Aorta (tissue), 5 donors: ENCODE data around the gene TGFB2. TPM values are rescaled to one million over a fixed set of nuclear protein-coding genes. Genes with fewer than 3 reads are reported as not detected.

Experiments
- ATAC-seq: fragments of 200-7000 bp; cut with Tn5 transposase; one replicate; pipeline ENCODE4 v1.9.1; 2022; ENCODE audit warnings: moderate library complexity; ENCODE audit not compliant: low FRiP score
- DNase-seq, 2 donors: peaks; one replicate each; pipeline ENCODE4 v3.0.0-alpha.2; 2020
- H3K27ac ChIP-seq, 2 donors: one replicate each; pipeline ENCODE4 v1.5.1; 2013; ENCODE audit warnings: low read length in 2 of 2, mild to moderate bottlenecking in 2 of 2, moderate library complexity in 2 of 2, control low read depth in 1 of 2, inconsistent platforms in 1 of 2, low read depth in 1 of 2
- H3K27me3 ChIP-seq, 2 donors: one replicate each; pipeline ENCODE4 v1.6.1; 2013; ENCODE audit warnings: control low read depth in 1 of 2, low read length in 1 of 2, mild to moderate bottlenecking in 1 of 2, moderate library complexity in 1 of 2; ENCODE audit not compliant: insufficient read depth in 2 of 2, control insufficient read depth in 1 of 2
- H3K36me3 ChIP-seq, 2 donors: one replicate each; pipeline ENCODE4 v1.6.1; 2013; ENCODE audit warnings: control low read depth in 1 of 2, low read length in 1 of 2, mild to moderate bottlenecking in 1 of 2; ENCODE audit not compliant: insufficient read depth in 2 of 2, control insufficient read depth in 1 of 2
- H3K4me1 ChIP-seq, 2 donors: one replicate each; pipeline ENCODE4 v1.6.1; 2013; ENCODE audit warnings: low read length in 2 of 2, control low read depth in 1 of 2, mild to moderate bottlenecking in 1 of 2, moderate library complexity in 1 of 2; ENCODE audit not compliant: insufficient read depth in 2 of 2, control insufficient read depth in 1 of 2
- H3K4me3 ChIP-seq, 2 donors: one replicate each; pipeline ENCODE4 v1.5.1; 2013; ENCODE audit warnings: low read length in 2 of 2, control low read depth in 1 of 2, mild to moderate bottlenecking in 1 of 2
- H3K9me3 ChIP-seq: one replicate; pipeline ENCODE4 v1.6.1; 2013; ENCODE audit warnings: mild to moderate bottlenecking, low read length; ENCODE audit not compliant: control insufficient read depth
- WGBS, 2 donors: extraction: QIAGEN DNeasy Blood & Tissue Kit; methylation state at CpG; one replicate each; pipeline ENCODE4 v1.1.7; 2013; 5-methylcytosine and 5-hydroxymethylcytosine counted together
- intact Hi-C, 2 donors: fragments of 100-400 bp; cut with DNase I; formaldehyde crosslinking; loops; one replicate each; pipeline versions ENCODE4 v1.14.2 to v1.15.0; 2022
- polyA plus RNA-seq, 2 donors: library from polyadenylated mRNA; stranded (reverse); fragments of 200-250 nt; gene quantifications; one replicate each; pipeline ENCODE4 v1.2.3, GENCODE V29; 2013
- total RNA-seq, 2 donors: library from RNA; stranded (reverse); fragmentation: NEBNext Ultra II Directional; extraction: Animal tissue kit (Norgen Biotek cat#: 25700); gene quantifications; one replicate each; pipeline ENCODE4 v1.2.1, GENCODE V29; 2021
- donor health status: healthy with polysubstance abuse.
- donor health status: Bipolar disorder and iron deficiency.
- donor health status: DM: no; HTN: no; CAD: no.
- donor health status: DM: no; HTN: no; CAD: no.
- donor health status: DM: yes; HTN: yes; CAD: no.

The TGFB2 gene
- total and polyA plus RNA-seq, 4 donors = 2.2 to 18.0 (median 9.1) TPM

DNA sequence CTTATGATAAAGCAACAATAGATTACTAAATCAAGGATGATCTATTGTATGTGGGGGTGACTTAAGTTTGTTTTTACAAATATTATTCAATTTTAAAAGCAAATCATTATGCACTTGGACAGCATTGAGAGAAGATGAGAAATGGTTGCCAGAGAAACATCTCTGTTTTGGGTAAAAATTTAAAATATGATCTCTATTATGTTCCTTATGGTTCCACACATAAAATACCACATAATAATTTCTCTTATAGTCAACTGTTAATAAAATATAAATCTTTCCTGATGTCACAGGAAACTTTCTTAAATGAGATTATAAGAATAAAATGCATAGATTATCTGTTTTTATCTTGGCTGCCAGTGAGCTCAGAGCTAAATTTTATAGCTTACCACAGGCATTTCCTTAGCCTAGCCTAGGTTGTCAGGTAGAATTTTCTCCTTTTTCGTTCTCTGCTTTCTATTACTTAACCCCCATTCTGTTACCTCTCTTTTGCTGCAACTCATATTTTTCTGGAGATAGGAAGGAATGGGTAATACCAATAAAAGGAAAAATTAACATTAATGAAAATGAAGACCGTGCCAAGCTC, 109.7 kb downstream of the TGFB2 start:
- H3K36me3 ChIP-seq = no peaks in the 10 kb centered on the region
- no peak overlapping the region for H3K4me3 ChIP-seq
- H3K9me3 ChIP-seq = no peaks in the 10 kb centered on the region
- no peaks in the 10 kb centered on the region for H3K27me3 ChIP-seq
- ATAC-seq (no peak), DNase-seq (no peak)
- WGBS, 2 donors = 90 to 91% methylated on average over 2 of the region's 2 CpGs
- peaks cover 2 to 6% of the 10 kb centered on the region in 2 donors for H3K4me1 ChIP-seq
- intact Hi-C loops = no loop called here
- H3K27ac ChIP-seq = no peak overlapping the region

DNA sequence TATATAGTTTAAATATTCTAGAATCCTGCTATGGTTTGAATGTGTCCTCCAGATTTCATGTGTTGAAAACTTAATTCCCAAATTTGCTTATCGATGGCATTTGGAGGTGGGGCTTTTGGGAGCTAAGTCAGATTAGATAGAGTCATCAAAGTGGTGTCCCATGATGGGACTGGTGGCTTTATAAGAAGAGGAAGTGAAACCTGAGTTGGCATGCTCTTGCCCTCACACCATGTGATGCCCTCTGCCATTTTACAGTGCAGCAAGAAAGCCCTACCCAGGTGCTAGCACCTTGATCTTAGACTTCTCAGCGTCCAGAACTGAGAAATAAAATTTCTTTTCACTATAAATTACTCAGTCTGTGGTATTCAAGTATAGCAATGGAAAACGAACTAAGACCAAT, 111.3 kb downstream of the TGFB2 start:
- intact Hi-C loops = no loop called here
- H3K4me3 ChIP-seq = no peak overlapping the region
- ATAC-seq (no peak), DNase-seq (no peak)
- H3K27ac ChIP-seq = no peak overlapping the region
- 95 to 97% methylated on average over 3 of the region's 3 CpGs for WGBS, 2 donors
- no peaks in the 10 kb centered on the region for H3K36me3 ChIP-seq
- H3K4me1 ChIP-seq = peaks cover 2 to 7% of the 10 kb centered on the region in 2 donors
- H3K27me3 ChIP-seq = no peaks in the 10 kb centered on the region
- H3K9me3 ChIP-seq = no peaks in the 10 kb centered on the region

GRCh38 chr1:218459450-218459849, 114.3 kb downstream of the TGFB2 start:
- Histone ChIP-seq H3K4me3 (no peak overlapping the region), H3K36me3 (no peaks in the 10 kb centered on the region), H3K27ac (peak overlapping the region; percentile 81 to 100), H3K4me1 (peaks cover 2 to 4% of the 10 kb centered on the region in 2 donors), H3K27me3 (no peaks in the 10 kb centered on the region), H3K9me3 (no peaks in the 10 kb centered on the region)
- intact Hi-C loops = no loop called here
- peak; percentile 62 for ATAC-seq
- 4 to 9% methylated on average over 8 of the region's 8 CpGs for WGBS, 2 donors
- DNase-seq = peak; percentile 74 to 79

DNA sequence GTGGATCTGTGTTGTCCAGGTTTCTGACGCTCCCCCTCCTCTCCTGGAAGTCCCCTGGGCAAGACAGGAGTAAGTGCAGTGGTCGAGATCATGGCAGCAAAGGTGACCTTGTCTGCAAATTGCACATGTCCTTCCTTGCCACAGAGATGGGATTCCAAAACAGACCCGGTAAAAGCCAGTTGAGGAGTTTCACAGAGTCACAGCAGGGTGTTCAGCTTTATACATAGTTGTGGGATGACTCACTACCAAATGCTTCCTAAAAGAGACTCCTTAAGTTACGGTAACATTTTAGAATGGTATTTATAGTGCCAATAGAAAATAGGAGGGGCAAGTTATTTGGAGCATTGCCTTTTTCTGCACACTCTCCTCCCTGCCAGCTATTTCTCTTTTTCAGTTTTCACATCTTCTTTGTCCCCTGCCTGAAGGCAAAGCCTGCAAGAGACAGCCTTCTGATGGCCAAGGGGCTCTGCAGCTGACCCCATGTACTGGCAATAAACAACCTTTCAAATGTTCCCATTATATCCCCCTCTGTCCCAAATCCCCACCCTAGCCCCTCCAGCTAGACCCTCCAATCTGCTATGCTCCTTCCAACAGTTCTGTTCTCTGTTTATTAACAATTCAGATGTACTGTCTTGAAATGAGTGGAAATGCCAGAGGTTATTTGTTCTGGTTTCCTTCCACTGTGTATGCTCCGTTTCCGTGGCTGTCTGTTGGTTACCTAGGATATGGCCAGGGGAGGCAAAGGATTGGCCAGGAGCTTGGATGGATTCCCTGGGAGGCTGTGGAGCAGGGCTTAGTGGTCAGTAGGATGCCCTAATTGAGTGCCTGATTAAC, 115.0 kb downstream of the TGFB2 start:
- H3K4me1 ChIP-seq = peaks cover 2 to 4% of the 10 kb centered on the region in 2 donors
- H3K27ac ChIP-seq = peak overlapping the region; percentile 81 to 100
- no peaks in the 10 kb centered on the region for H3K27me3 ChIP-seq
- no peak overlapping the region for H3K4me3 ChIP-seq
- 0 to 4% methylated on average over 6 of the region's 6 CpGs for WGBS, 2 donors
- H3K9me3 ChIP-seq = no peaks in the 10 kb centered on the region
- ATAC-seq (peak; percentile 89), DNase-seq (peak in 1 of 2 donors; percentile 62)
- intact Hi-C loops = loop anchor here in 1 of 2 donors (5.0 kb wide), 2 partner anchors 37 to 113 kb away; partner anchors contain the start of gene TGFB2
- no peaks in the 10 kb centered on the region for H3K36me3 ChIP-seq

GRCh38 chr1:218461351-218461750, 116.2 kb downstream of the TGFB2 start:
- no peak for ATAC-seq
- Histone ChIP-seq H3K4me1 (peaks cover 2 to 6% of the 10 kb centered on the region in 2 donors), H3K27me3 (no peaks in the 10 kb centered on the region), H3K9me3 (no peaks in the 10 kb centered on the region), H3K27ac (no peak overlapping the region), H3K36me3 (no peaks in the 10 kb centered on the region), H3K4me3 (no peak overlapping the region)
- intact Hi-C loops = loop anchor here in 1 of 2 donors (5.0 kb wide), 2 partner anchors 36 to 114 kb away; partner anchors contain the start of gene TGFB2
- DNase-seq = no peak
- 44 to 63% methylated on average over 1 of the region's 1 CpG for WGBS, 2 donors

DNA sequence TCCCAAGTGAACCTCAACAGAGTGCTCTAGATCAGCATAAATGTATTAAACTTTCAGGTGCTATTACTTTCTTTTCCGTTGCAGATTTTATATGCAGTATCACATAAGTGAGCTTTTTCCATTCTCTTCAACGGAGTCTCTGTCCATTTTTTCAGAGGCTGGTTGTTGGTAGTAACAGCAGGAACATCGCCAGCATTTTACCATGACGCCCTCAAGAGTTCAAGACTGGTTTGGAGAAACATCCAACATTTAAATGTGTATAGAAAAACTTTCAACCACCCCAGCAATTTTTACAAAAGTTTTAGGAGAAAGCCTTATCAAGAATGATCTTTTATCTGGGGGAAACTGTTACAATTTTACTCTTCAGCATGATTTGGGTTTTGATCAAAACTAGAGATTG, 117.0 kb downstream of the TGFB2 start:
- Histone ChIP-seq H3K4me1 (peaks cover 2 to 6% of the 10 kb centered on the region in 2 donors), H3K27ac (peak overlapping the region; percentile 89 to 92), H3K27me3 (no peaks in the 10 kb centered on the region), H3K36me3 (no peaks in the 10 kb centered on the region), H3K4me3 (no peak overlapping the region), H3K9me3 (no peaks in the 10 kb centered on the region)
- DNase-seq (no peak), ATAC-seq (no peak)
- intact Hi-C loops = loop anchor here in 1 of 2 donors (5.0 kb wide), 2 partner anchors 35 to 115 kb away; partner anchors contain the start of gene TGFB2
- 29 to 36% methylated on average over 4 of the region's 4 CpGs for WGBS, 2 donors

- Histone ChIP-seq H3K4me1 (peaks cover 2 to 6% of the 10 kb centered on the region in 2 donors), H3K4me3 (no peak overlapping the region), H3K36me3 (no peaks in the 10 kb centered on the region), H3K27me3 (no peaks in the 10 kb centered on the region), H3K27ac (peak overlapping the region; percentile 89 to 92), H3K9me3 (no peaks in the 10 kb centered on the region)
- ATAC-seq = no peak
- intact Hi-C loops = loop anchor here in 1 of 2 donors (5.0 kb wide), 2 partner anchors 35 to 115 kb away; partner anchors contain the start of gene TGFB2
- 2 to 3% methylated on average over 2 of the region's 2 CpGs for WGBS, 2 donors
- DNase-seq = no peak
Measured at GRCh38 chr1:218462587-218462986, 117.5 kb downstream of the TGFB2 start.

GRCh38 chr1:218463194-218464156, 118.3 kb downstream of the TGFB2 start:
- Histone ChIP-seq H3K36me3 (no peaks in the 10 kb centered on the region), H3K27ac (peak overlapping the region; percentile 89 to 100), H3K4me1 (peaks cover 2 to 6% of the 10 kb centered on the region in 2 donors), H3K4me3 (no peak overlapping the region), H3K9me3 (no peaks in the 10 kb centered on the region), H3K27me3 (no peaks in the 10 kb centered on the region)
- intact Hi-C loops = loop anchor here in 1 of 2 donors (5.0 kb wide), 2 partner anchors 34 to 116 kb away; partner anchors contain the start of gene TGFB2
- ATAC-seq (peak; percentile 66), DNase-seq (peak; percentile 84 to 87)
- 21 to 23% methylated on average over 14 of the region's 14 CpGs for WGBS, 2 donors
